HCT116 (cell line): ENCODE data around the gene CDH13. TPM values are rescaled to one million over a fixed set of nuclear protein-coding genes. Genes with fewer than 3 reads are reported as not detected.

ENCODE experiments used
- ATAC-seq: fragments of 200-7000 bp; cut with Tn5 transposase; 2 replicates; pipeline ENCODE4 v1.9.1; 2020; ENCODE audit warnings: mild to moderate bottlenecking, moderate library complexity
- BruUV-seq: library from RNA; stranded (reverse); fragments of 400-500 nt; replicated peaks from 2 replicates; lab custom pipeline; 2021; lab: Mats Ljungman, UMichigan
- CTCF ChIA-PET: fragments of 300-600 bp; sonication (Branson Sonifier 250); formaldehyde crosslinking; loops from one replicate; lab custom pipeline; 2021; ENCODE audit warnings: antibody characterized with exemption; lab: Charles Lee
- POLR2A ChIA-PET: fragments of 300-600, 350-600 bp; sonication (Branson Sonifier 250); formaldehyde crosslinking; loops from one replicate; lab custom pipeline; 2021; ENCODE audit warnings: antibody characterized with exemption; lab: Charles Lee
- RAD21 ChIA-PET, 2 experiments: fragments of 300-600 bp; sonication (Branson Sonifier 250); formaldehyde crosslinking; loops; one replicate each; lab custom pipeline; 2023; ENCODE audit warnings: low total read pairs in 2 of 2; ENCODE audit not compliant: uncharacterized antibody in 2 of 2, unreplicated experiment in 2 of 2, low non-redundant PET in 1 of 2; lab: Charles Lee
- DNase-seq: peaks from one replicate; pipeline ENCODE4 v3.0.0-alpha.2; 2010; ENCODE audit warnings: low read depth, low spot score
- H2AFZ ChIP-seq: fragments of 200-600 bp; shearing (Covaris generic), sonication (generic); 2 replicates; pipeline ENCODE4 v1.6.1; 2017; ENCODE audit warnings: low read depth, mixed run types, mixed read lengths, antibody characterized with exemption, low read length; ENCODE audit not compliant: poor library complexity, severe bottlenecking
- H3K27ac ChIP-seq: 2 replicates; pipeline ENCODE4 v1.5.1; 2012; ENCODE audit warnings: low read depth, low read length
- H3K27me3 ChIP-seq: fragments of 200-600 bp; sonication (generic); 2 replicates; pipeline ENCODE4 v1.6.1; 2016; ENCODE audit warnings: mixed run types, low read length, mixed read lengths; ENCODE audit not compliant: insufficient read depth
- H3K36me3 ChIP-seq, 2 experiments: fragments of 200-500 bp in 1 of 2; fragments of 200-600 bp in 1 of 2; sonication (Bioruptor generic) in 1 of 2; sonication (generic) in 1 of 2; 2 replicates each; pipeline versions ENCODE4 v1.5.1 to v1.6.1; 2014 to 2016; ENCODE audit warnings: low read length in 2 of 2, inconsistent platforms in 1 of 2, mixed read lengths in 1 of 2, mixed run types in 1 of 2; ENCODE audit not compliant: insufficient read depth in 2 of 2, control insufficient read depth in 1 of 2
- H3K4me1 ChIP-seq, 2 experiments: fragments of 200-600 bp in 1 of 2; sonication (generic) in 1 of 2; 2 replicates each; pipeline versions ENCODE4 v1.5.1 to v1.6.1; 2012 to 2017; ENCODE audit warnings: low read length in 2 of 2, inconsistent platforms in 1 of 2, mild to moderate bottlenecking in 1 of 2, mixed read lengths in 1 of 2, mixed run types in 1 of 2, moderate library complexity in 1 of 2; ENCODE audit not compliant: insufficient read depth in 2 of 2, control insufficient read depth in 1 of 2
- H3K4me2 ChIP-seq: fragments of 200-600 bp; sonication (generic); 2 replicates; pipeline ENCODE4 v1.6.1; 2017; ENCODE audit warnings: mixed run types, low read length, mixed read lengths
- H3K4me3 ChIP-seq, 2 experiments: fragments of 200-600 bp in 1 of 2; sonication (generic) in 1 of 2; replicated peaks in 1 of 2; 2 replicates each; pipeline ENCODE4 v1.5.1; 2011 to 2016; ENCODE audit warnings: low read length in 2 of 2, control low read depth in 1 of 2, low read depth in 1 of 2, mild to moderate bottlenecking in 1 of 2, mixed read lengths in 1 of 2, mixed run types in 1 of 2
- H3K79me2 ChIP-seq: fragments of 200-600 bp; sonication (generic); 2 replicates; pipeline ENCODE4 v1.6.1; 2017; ENCODE audit warnings: mild to moderate bottlenecking, mixed run types, low read length, moderate library complexity, mixed read lengths; ENCODE audit not compliant: insufficient read depth
- H3K9ac ChIP-seq: fragments of 200-600 bp; sonication (generic); 2 replicates; pipeline ENCODE4 v1.6.1; 2016; ENCODE audit warnings: low read length, mixed read lengths
- H3K9me2 ChIP-seq: fragments of 200-600 bp; sonication (generic), shearing (Covaris generic); 2 replicates; pipeline ENCODE4 v1.6.1; 2017; ENCODE audit warnings: mixed run types, mild to moderate bottlenecking, moderate library complexity; ENCODE audit not compliant: insufficient read depth
- H3K9me3 ChIP-seq, 2 experiments: fragments of 200-500 bp in 1 of 2; fragments of 200-600 bp in 1 of 2; sonication (Bioruptor generic) in 1 of 2; sonication (generic) in 1 of 2; 2 replicates each; pipeline ENCODE4 v1.6.1; 2014 to 2017; ENCODE audit warnings: low read length in 2 of 2, mixed read lengths in 2 of 2, inconsistent platforms in 1 of 2, low read depth in 1 of 2, mild to moderate bottlenecking in 1 of 2, mixed run types in 1 of 2, moderate library complexity in 1 of 2; ENCODE audit not compliant: control insufficient read depth in 1 of 2, insufficient read depth in 1 of 2
- H4K20me1 ChIP-seq: fragments of 200-600 bp; sonication (generic), shearing (Covaris generic); 2 replicates; pipeline ENCODE4 v1.6.1; 2017; ENCODE audit warnings: mixed run types, mild to moderate bottlenecking, moderate library complexity; ENCODE audit not compliant: insufficient read depth
- ATF3 ChIP-seq: IDR thresholded peaks from 2 replicates; pipeline ENCODE4 v1.6.1; 2012
- CBX3 ChIP-seq: IDR thresholded peaks from 2 replicates; pipeline ENCODE4 v1.6.1; 2012; ENCODE audit warnings: low read depth
- CEBPB ChIP-seq: IDR thresholded peaks from 2 replicates; pipeline ENCODE4 v1.6.1; 2012; ENCODE audit warnings: low read depth
- EGR1 ChIP-seq: IDR thresholded peaks from 2 replicates; pipeline ENCODE4 v1.6.1; 2012; ENCODE audit warnings: low read depth
- ELF1 ChIP-seq: IDR thresholded peaks from 2 replicates; pipeline ENCODE4 v1.6.1; 2012; ENCODE audit warnings: low read depth, borderline replicate concordance
- EZH2 ChIP-seq: fragments of 200-600 bp; sonication (generic); IDR thresholded peaks from 2 replicates; pipeline ENCODE4 v1.6.1; 2017; ENCODE audit warnings: antibody characterized with exemption, mixed run types
- FOSL1 ChIP-seq: IDR thresholded peaks from 2 replicates; pipeline ENCODE4 v1.6.1; 2012; ENCODE audit warnings: low read depth
- JUND ChIP-seq: IDR thresholded peaks from 2 replicates; pipeline ENCODE4 v1.6.1; 2012
- MAX ChIP-seq: IDR thresholded peaks from 2 replicates; pipeline ENCODE4 v1.6.1; 2012
- POLR2A ChIP-seq: IDR thresholded peaks from 2 replicates; pipeline ENCODE4 v1.7.0; 2011; ENCODE audit warnings: borderline replicate concordance; ENCODE audit not compliant: insufficient read depth, insufficient read length; ENCODE audit errors: extremely low read depth
- RAD21 ChIP-seq: IDR thresholded peaks from 2 replicates; pipeline ENCODE4 v1.6.1; 2012; ENCODE audit warnings: low read depth, mild to moderate bottlenecking
- REST ChIP-seq: IDR thresholded peaks from 2 replicates; pipeline ENCODE4 v1.6.1; 2012; ENCODE audit warnings: low read depth
- SIN3A ChIP-seq: IDR thresholded peaks from 2 replicates; pipeline ENCODE4 v1.6.1; 2012; ENCODE audit warnings: low read depth
- SP1 ChIP-seq: IDR thresholded peaks from 2 replicates; pipeline ENCODE4 v1.6.1; 2012; ENCODE audit warnings: low read depth
- SRF ChIP-seq: IDR thresholded peaks from 2 replicates; pipeline ENCODE4 v1.6.1; 2012; ENCODE audit warnings: low read depth
- TCF7L2 ChIP-seq: IDR thresholded peaks from 2 replicates; pipeline ENCODE4 v1.7.0; 2011; ENCODE audit warnings: borderline replicate concordance, inconsistent platforms; ENCODE audit not compliant: insufficient read depth, insufficient read length; ENCODE audit errors: extremely low read depth
- ZBTB33 ChIP-seq: IDR thresholded peaks from 2 replicates; pipeline ENCODE4 v1.6.1; 2011; ENCODE audit warnings: mild to moderate bottlenecking, low read length, moderate library complexity; ENCODE audit not compliant: insufficient replicate concordance; ENCODE audit errors: extremely low read depth
- ZFX ChIP-seq: fragments of 450-650 bp; IDR thresholded peaks from 2 replicates; pipeline ENCODE4 v1.6.1; 2017
- ZNF274 ChIP-seq: fragments of 200-500 bp; sonication (Bioruptor generic); IDR thresholded peaks from 2 replicates; pipeline ENCODE4 v1.6.1; 2014; ENCODE audit warnings: mild to moderate bottlenecking, low read depth, low read length, inconsistent platforms
- intact Hi-C: fragments of 100-400 bp; cut with micrococcal nuclease; formaldehyde crosslinking; loops from 2 replicates; pipeline ENCODE4 v1.10.0; 2022
- total RNA-seq: library from RNA; stranded (reverse); gene quantifications from one replicate; pipeline ENCODE4 v1.2.1, GENCODE V29; 2021; ENCODE audit not compliant: unreplicated experiment

CDH13 gene
- total RNA-seq, 1 experiment from 2014 or later = not detected

GRCh38 chr16:83699817-83700216 is 1073.0 kb downstream of the CDH13 start:
- Histone ChIP-seq H3K4me1 (no peaks in the 10 kb centered on the region), H4K20me1 (no peaks in the 10 kb centered on the region), H3K79me2 (no peaks in the 10 kb centered on the region), H3K27me3 (peaks cover 41% of the 10 kb centered on the region), H3K36me3 (no peaks in the 10 kb centered on the region), H3K27ac (no peak overlapping the region), H2AFZ (no peak overlapping the region), H3K9ac (no peak overlapping the region), H3K9me2 (no peaks in the 10 kb centered on the region), H3K4me2 (no peak overlapping the region), H3K9me3 (no peaks in the 10 kb centered on the region), H3K4me3 (no peak overlapping the region)
- ChIA-PET RAD21 (no interaction called here), CTCF (no interaction called here), POLR2A (no interaction called here)
- TF ChIP-seq EGR1 (no peak), SRF (no peak), ELF1 (no peak), MAX (no peak), CEBPB (no peak), SP1 (no peak), ATF3 (no peak), REST (no peak), CBX3 (no peak), ZNF274 (no peak), ZBTB33 (no peak), RAD21 (no peak), TCF7L2 (no peak), POLR2A (no peak), ZFX (no peak), EZH2 (no peak), JUND (no peak), SIN3A (no peak), FOSL1 (no peak)
- DNase-seq = no peak
- intact Hi-C loops = no loop called here
- no peak for ATAC-seq
- BruUV-seq = no TSS peak
